Globus pallidus (tissue), 1 donor: ENCODE data around the gene EXD3.

Experiments
- DNase-seq: peaks from one replicate; pipeline ENCODE4 v3.0.0-alpha.2; 2015; ENCODE audit warnings: low spot score

The EXD3 gene

DNA sequence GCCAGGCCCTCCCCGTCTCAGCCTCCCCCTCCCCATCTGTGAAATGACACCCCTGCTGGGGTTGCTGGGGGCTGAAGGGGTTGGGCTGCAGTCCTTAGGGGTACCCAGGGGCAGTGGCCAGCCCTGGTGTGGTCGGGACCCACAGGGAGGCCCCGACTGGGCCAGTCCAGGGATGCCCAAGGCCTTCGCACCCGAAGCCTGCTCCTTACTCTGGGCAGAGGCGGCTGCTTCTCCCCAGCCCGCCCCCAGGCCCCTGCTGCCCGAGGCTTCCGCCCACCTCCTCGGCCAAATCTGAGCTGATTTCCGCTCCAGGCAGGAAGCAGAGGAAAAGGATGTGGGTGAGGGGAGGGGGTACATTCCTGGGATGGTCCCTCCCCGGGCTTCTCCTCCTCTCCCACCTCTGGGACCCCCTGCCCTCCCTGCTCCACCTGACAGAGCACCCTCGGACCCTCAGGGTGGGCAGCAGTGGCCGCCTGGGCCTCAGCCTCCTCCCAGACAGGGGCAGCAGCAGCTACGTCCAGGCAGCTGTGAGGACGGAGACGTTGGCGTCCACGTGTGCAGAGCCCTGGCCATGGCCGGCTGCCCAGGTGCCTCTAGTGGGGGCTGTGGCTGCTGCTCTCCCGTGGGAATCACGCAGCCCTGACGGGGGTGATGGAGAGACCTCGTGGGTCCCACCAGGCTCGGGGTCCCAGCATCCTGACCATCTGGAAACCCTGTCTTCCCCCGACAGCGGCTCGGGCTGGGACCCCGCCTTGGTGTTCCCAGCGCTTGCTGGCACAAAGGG lies 116.7 kb downstream of the EXD3 start:
- DNase-seq, result no peak

GRCh38 chr9:137305798-137306065 lies 117.2 kb downstream of the EXD3 start:
- no peak for DNase-seq

DNA sequence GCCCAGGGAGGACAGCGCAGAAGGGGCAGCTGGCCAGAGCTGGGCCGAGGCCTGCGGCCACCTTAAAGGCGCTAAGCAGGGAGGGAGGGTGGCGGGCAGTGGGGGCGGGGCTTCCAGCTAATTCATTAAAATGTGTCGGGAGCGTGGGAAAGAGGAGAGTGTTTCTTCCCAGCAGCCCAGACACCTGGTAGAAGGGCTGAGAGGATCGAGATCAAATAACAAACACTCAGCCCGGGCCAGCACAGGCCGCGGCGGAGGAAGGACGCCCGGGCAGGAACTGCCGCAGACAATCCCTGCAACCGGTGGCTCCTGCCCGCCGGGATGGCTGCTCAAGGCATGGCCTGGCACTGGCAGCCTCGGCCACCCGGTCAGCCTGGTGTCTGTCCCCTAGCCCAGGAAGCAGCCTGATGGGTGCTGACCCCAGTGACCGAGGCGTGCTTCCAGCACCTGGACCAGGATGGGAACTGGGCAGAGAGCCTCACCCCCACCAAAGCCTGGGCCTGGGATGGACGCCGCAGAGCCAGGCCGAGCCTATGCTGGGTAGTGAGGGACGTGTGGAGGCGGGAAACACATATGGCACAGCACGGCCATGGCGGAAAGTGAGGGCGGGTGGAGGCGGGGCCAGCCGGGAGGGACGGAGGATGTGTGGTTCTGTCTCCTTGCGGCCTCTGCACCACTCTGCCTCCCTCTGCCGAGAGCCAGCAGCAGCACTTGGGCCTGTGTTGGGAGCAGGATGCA lies 117.7 kb downstream of the EXD3 start:
- no peak for DNase-seq

DNA sequence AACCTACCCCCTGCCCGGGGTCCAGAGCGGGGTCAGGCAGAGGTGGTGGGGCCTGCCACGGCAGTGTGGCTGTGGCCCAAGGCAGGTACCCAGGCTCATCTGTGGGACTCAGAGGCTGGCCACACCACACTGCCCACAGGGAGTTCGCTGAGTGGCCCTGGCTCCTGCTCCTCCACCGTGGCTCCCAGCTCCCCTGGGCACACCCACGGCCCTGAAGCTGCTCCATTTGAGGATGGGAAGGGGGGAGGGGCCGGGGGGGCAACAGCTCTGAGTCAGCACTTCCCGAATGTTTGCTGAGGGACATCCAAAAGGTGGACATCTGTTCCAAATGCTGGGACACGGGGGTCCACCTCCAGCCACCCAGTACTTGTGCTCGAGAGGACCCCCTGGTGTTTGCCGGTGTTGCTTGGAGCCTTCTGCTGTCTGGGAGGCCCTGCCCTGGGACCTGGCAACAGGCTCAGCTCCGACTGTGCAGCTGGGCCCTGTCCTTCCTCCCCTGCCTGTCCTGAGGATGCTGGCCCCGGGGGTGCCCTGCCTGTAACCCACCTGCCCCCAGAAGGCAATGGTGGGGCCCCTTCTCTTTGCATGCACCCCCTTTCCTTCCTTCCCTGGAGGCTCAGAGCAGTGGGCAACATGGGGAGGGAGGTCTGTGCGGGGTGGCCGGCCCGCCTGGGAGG lies 118.4 kb downstream of the EXD3 start:
- no peak for DNase-seq

- DNase-seq, result no peak
Observed at GRCh38 chr9:137303893-137304382, 119.0 kb downstream of the EXD3 start.

DNA sequence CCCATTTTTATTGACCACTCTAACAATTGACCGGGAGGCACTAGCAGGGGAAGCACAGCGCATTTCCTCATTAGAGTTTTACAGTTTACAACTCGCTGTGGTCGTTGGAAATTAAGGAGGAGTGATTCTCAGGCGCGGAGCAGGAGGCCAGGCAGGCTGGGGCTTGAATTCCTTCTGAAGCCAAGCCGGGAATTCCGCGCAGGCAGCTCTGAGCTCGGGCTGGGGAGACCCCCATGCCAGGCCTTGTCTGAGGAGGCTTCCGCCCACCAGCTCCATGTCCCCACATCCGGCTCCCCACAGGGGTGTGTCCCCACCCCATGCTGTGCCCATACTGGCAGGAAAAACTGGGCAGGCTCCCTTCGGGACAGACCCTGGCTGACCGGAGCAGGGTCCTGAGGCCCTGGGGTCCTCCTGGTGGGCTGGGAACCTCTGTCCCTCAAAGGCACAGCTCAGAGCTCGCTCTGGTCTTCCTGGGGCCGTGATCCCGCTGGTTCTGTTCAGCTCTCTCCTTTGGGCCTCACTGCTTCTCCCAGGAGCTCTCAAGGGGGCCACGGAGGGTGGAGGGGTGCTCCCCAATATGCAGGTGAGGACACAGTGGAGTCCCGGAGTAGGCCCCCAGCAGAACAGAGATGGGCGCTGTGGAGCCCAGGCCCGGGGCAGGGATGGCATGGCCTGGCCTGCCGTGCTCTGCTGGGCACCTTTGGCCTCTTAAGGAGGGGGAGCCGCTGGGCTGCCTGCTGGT lies 119.6 kb downstream of the EXD3 start:
- DNase-seq, result no peak

- DNase-seq, result no peak
Observed at GRCh38 chr9:137302449-137303150, 120.4 kb downstream of the EXD3 start.

DNA sequence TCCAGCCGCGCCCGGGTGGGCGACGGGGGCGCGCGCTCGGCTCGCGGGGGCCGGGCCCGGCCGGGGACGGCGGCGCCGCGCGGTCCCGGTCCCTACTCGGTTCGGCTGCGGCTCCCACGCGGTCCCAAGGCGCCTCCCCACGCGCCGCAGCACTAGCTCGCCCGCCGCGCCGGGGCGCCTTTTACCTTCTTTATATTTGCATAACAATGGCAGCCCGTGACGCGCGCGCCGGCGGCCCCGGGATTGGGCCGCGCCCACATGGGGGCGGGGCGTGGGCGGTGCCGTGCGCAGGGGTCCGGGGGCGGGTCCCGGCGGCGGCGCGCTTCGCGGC lies 120.9 kb downstream of the EXD3 start, which contains the start of gene NRARP:
Gene NRARP (minus strand): TSS at position 154 of the 331 bp plus-strand sequence. CDS start 343 bp downstream, outside the sequence.
- peak; percentile 84 for DNase-seq

- DNase-seq, result no peak
Observed at GRCh38 chr9:137301081-137301947, 121.6 kb downstream of the EXD3 start.

DNA sequence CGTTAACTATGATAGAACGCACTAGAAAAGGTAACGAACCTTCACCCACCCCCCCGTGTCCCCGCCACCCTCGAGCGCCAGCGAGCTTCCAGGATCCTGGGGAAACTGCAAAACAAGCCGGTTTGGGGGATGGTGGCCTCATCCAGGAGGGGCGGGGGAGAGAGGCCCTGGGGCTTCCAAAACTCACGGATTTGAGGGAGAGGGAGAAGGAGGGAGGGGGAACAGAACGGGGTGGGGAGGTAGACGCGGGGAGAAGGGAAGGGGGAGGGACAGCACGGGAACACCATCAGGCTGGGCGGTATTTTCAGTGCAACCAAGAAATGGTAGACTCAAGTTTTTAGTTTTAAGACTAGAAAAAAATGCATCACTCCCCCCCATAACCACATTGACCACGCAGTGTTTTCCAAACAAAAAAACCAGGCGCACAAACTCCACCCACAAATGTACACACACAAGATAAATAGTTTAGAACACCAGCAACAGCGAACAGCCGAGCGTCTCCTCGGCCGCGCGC lies 122.3 kb downstream of the EXD3 start:
- DNase-seq, result no peak

GRCh38 chr9:137299938-137300337 lies 123.0 kb downstream of the EXD3 start:
- no peak for DNase-seq

DNA sequence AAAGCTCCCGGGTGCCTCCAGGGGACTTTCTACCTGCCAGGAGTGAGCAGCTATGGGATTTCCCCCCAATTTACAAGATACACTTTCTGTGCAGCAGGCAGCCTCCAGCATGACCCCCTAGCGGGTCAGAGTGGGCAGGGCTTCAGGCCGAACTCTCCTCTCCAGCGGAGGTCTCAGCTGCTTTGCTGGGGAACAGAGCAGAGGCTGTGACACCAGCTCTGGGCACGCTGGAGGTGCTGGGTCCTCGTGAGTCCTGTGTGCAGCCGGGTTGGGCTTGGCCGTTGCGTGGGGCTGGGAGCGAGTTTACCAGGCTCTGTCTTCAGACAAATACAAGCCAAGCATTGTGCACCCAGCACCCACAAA lies 123.8 kb downstream of the EXD3 start:
- DNase-seq, result no peak

GRCh38 chr9:137298401-137299202 lies 124.4 kb downstream of the EXD3 start:
- DNase-seq, result no peak

GRCh38 chr9:137297966-137298365 lies 125.0 kb downstream of the EXD3 start:
- no peak for DNase-seq

- no peak for DNase-seq
Observed at GRCh38 chr9:137296670-137297664, 126.0 kb downstream of the EXD3 start.

DNA sequence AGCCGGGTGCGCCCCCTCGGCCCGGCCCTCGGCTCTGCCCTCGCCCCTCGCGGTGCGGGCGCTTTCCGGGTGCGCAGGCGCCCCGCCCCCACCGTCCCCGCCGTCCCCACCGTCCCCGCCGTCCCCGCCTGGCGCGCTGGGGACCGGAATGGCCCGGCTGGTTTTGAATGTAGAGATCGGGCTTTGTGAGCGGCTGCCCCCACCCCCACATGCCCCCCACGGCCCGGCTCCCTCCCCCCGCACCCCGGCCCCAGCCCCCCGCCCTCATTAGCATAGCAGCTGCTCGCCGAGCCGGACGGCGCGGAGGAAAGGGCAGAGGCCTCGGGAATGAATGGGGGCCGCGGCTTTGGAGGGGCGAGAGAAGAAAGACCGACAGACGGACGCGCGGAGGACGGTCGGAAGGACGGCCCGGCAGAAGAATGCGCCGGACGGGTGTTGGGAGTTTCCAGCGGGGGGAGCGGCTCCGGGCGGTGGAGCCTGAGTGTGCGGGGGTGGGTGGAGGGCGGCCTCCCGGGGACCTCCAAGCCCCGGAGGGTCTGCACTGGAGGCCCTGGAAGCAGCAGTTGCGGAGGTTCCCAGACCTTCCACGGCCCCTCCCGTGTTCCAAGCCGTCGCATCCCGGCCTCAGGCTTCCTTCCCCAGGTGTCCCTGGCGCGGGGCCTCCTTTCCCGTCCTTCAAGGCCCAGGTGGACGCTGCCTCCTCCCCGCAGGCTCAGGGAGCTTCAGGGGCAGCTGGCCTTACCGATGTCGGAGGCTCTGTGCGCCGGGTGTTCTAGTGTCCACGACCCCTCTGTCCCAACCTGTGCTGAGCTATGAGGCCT lies 126.9 kb downstream of the EXD3 start:
- no peak for DNase-seq

DNA sequence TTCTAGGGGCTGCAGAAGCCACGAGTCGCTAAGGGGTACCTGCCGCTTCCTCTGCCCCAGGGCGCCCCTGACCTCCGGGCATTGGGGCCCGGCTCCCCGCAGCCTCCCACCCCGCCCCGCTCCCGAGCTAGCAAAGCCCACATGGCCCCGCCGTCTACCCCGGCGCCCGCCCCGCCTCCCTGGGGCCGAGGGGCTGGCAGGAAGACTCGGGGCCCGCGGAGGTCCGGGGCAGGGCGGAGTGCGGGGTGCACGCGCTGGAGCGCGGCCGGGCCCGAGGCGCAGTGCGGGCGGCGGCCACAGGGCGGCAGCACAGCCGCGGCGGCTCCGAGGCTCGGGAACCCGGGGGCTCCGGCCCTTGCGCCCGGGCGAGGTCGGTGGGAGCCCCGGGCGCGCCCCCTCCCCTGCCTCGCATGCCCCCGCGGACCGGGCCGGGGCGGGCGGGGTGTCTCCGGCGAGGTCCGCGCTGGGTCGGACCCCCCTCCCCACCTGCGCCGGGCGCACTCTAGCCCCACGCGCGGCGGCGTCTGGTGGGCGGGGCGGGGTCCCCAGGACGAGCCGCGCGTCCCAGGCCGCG lies 127.6 kb downstream of the EXD3 start:
- no peak for DNase-seq
